Gastrocnemius medialis (tissue), 4 donors: Measurements from ENCODE around the gene TMEM132D. TPM values are rescaled to one million over a fixed set of nuclear protein-coding genes. Genes with fewer than 3 reads are reported as not detected.

Experiments used
- ATAC-seq, 2 donors: fragments of 150-250 bp; one replicate each; pipeline ENCODE4 v1.9.1; 2016
- DNase-seq, 2 donors: peaks; one replicate each; pipeline ENCODE4 v3.0.0-alpha.2; 2019
- H3K27ac ChIP-seq, 4 donors: fragments of 200-600 bp; sonication (generic); 1 replicate in 1 of 4; 2 replicates in 3 of 4; pipeline ENCODE4 v1.5.1; 2016 to 2018; ENCODE audit warnings: mild to moderate bottlenecking in 2 of 4, moderate library complexity in 1 of 4
- H3K27me3 ChIP-seq, 3 donors: fragments of 200-600 bp; sonication (generic) in 2 of 3; 1 replicate in 1 of 3; 2 replicates in 2 of 3; pipeline versions ENCODE4 v1.5.1 to v1.6.0; 2016 to 2019; ENCODE audit warnings: mild to moderate bottlenecking in 1 of 3, moderate library complexity in 1 of 3
- H3K36me3 ChIP-seq, 2 donors: fragments of 200-600 bp; sonication (generic) in 1 of 2; one replicate each; pipeline ENCODE4 v1.5.1; 2017 to 2018
- H3K4me1 ChIP-seq, 2 donors: fragments of 200-600 bp; sonication (generic) in 1 of 2; one replicate each; pipeline ENCODE4 v1.5.1; 2016 to 2017; ENCODE audit warnings: mild to moderate bottlenecking in 2 of 2
- H3K4me3 ChIP-seq, 4 donors: fragments of 200-600 bp; sonication (generic) in 3 of 4; 1 replicate in 1 of 4; 2 replicates in 3 of 4; pipeline ENCODE4 v1.5.1; 2016 to 2019; ENCODE audit warnings: mild to moderate bottlenecking in 2 of 4
- H3K9me3 ChIP-seq, 3 donors: fragments of 200-600 bp; sonication (generic) in 2 of 3; 1 replicate in 1 of 3; 2 replicates in 2 of 3; pipeline ENCODE4 v1.5.1; 2016 to 2019
- POLR2A ChIP-seq, 2 donors: fragments of 450-650 bp; IDR thresholded peaks; one replicate each; pipeline ENCODE4 v1.6.1; 2017; ENCODE audit warnings: antibody characterized with exemption in 2 of 2, mild to moderate bottlenecking in 2 of 2, moderate library complexity in 2 of 2
- in situ Hi-C, 4 donors: fragments of 200-750 bp; cut with MboI; loops; one replicate each; pipeline versions ENCODE4 v1.15.0 to v1.8.0; 2017; ENCODE audit warnings: low sequenced_read_pairs in 4 of 4
- intact Hi-C: fragments of 100-400 bp; cut with DNase I; formaldehyde crosslinking; loops from one replicate; pipeline ENCODE4 v1.15.1; 2023; ENCODE audit warnings: low total_unique reads
- total RNA-seq, 4 donors: library from RNA; depleted of rRNA; stranded (reverse); fragments of >200 nt; gene quantifications; one replicate each; pipeline versions ENCODE4 v1.1.0 to v1.2.3, GENCODE V29; 2016
- TF ChIP-seq, protein P1 (sequence below), 5 experiments: fragments of 450-650 bp in 3 of 5; fragments of 200-600 bp in 2 of 5; sonication (generic) in 2 of 5; IDR thresholded peaks in 4 of 5; conservative IDR thresholded peaks in 1 of 5; 1 replicate in 4 of 5; 2 replicates in 1 of 5; pipeline ENCODE4 v1.5.1; 2016 to 2019; ENCODE audit warnings: antibody characterized with exemption in 5 of 5, mild to moderate bottlenecking in 3 of 5, moderate library complexity in 3 of 5

The TMEM132D gene
- total RNA-seq, 4 donors from 2014 or later: not detected

- Histone ChIP-seq H3K27me3 (no peaks in the 10 kb centered on the region), H3K4me3 (no peak overlapping the region), H3K27ac (no peak overlapping the region), H3K9me3 (no peaks in the 10 kb centered on the region), H3K36me3 (no peaks in the 10 kb centered on the region), H3K4me1 (no peaks in the 10 kb centered on the region)
- intact Hi-C loops (no loop called here), in situ Hi-C loops (no loop called here)
- TF ChIP-seq, protein P1, sequence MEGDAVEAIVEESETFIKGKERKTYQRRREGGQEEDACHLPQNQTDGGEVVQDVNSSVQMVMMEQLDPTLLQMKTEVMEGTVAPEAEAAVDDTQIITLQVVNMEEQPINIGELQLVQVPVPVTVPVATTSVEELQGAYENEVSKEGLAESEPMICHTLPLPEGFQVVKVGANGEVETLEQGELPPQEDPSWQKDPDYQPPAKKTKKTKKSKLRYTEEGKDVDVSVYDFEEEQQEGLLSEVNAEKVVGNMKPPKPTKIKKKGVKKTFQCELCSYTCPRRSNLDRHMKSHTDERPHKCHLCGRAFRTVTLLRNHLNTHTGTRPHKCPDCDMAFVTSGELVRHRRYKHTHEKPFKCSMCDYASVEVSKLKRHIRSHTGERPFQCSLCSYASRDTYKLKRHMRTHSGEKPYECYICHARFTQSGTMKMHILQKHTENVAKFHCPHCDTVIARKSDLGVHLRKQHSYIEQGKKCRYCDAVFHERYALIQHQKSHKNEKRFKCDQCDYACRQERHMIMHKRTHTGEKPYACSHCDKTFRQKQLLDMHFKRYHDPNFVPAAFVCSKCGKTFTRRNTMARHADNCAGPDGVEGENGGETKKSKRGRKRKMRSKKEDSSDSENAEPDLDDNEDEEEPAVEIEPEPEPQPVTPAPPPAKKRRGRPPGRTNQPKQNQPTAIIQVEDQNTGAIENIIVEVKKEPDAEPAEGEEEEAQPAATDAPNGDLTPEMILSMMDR (IDR thresholded peaks at IDR 0.05 in 4 of 5, conservative IDR thresholded peaks at IDR 0.05 in 1 of 5): no peak
- TF ChIP-seq POLR2A (IDR thresholded peaks at IDR 0.05): no peak
- DNase-seq (no peak), ATAC-seq (no peak)
These were observed 132.6 kb downstream of the TMEM132D start for GRCh38 chr12:129771238-129771637.

DNA sequence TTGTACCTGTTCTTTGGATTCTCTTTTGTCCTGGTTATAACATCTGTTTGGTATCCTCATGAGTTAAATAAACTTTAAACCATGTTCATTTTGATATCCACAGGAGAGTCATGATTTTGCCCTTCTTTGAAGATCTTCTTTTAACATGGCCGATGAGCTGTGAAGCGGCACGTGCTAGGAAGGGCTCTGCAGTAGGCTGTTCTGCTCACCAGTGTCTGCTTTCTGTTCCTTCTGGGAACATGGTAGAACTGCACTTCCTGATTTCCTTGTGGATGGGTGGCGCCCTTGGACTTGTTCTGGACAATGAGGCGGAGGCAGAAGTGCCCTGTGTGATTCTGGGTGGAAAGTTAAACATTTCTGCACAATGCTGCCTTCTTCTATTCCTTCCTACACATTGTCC lies 138.1 kb downstream of the TMEM132D start:
- Histone ChIP-seq H3K4me3 (no peak overlapping the region), H3K27me3 (no peaks in the 10 kb centered on the region), H3K27ac (no peak overlapping the region), H3K36me3 (no peaks in the 10 kb centered on the region), H3K4me1 (no peaks in the 10 kb centered on the region), H3K9me3 (no peaks in the 10 kb centered on the region)
- no peak for DNase-seq
- TF ChIP-seq POLR2A (IDR thresholded peaks at IDR 0.05): no peak
- TF ChIP-seq, protein P1 (IDR thresholded peaks at IDR 0.05 in 4 of 5, conservative IDR thresholded peaks at IDR 0.05 in 1 of 5): no peak
- in situ Hi-C loops: no loop called here
- ATAC-seq: no peak
- intact Hi-C loops: no loop called here

GRCh38 chr12:129762436-129762835 lies 141.4 kb downstream of the TMEM132D start:
- Histone ChIP-seq H3K9me3 (no peaks in the 10 kb centered on the region), H3K4me1 (no peaks in the 10 kb centered on the region), H3K27me3 (no peaks in the 10 kb centered on the region), H3K36me3 (no peaks in the 10 kb centered on the region), H3K4me3 (no peak overlapping the region), H3K27ac (no peak overlapping the region)
- in situ Hi-C loops: no loop called here
- TF ChIP-seq, protein P1 (IDR thresholded peaks at IDR 0.05 in 4 of 5, conservative IDR thresholded peaks at IDR 0.05 in 1 of 5): no peak
- no peak for TF ChIP-seq POLR2A (IDR thresholded peaks at IDR 0.05)
- DNase-seq (no peak), ATAC-seq (no peak)
- intact Hi-C loops: no loop called here

GRCh38 chr12:129753586-129753985 lies 150.2 kb downstream of the TMEM132D start:
- intact Hi-C loops: no loop called here
- no peaks in the 10 kb centered on the region for H3K4me1 ChIP-seq
- in situ Hi-C loops: no loop called here
- TF ChIP-seq POLR2A (IDR thresholded peaks at IDR 0.05): no peak
- TF ChIP-seq, protein P1 (IDR thresholded peaks at IDR 0.05 in 4 of 5, conservative IDR thresholded peaks at IDR 0.05 in 1 of 5): no peak
- no peak overlapping the region for H3K27ac ChIP-seq
- no peaks in the 10 kb centered on the region for H3K27me3 ChIP-seq
- no peaks in the 10 kb centered on the region for H3K36me3 ChIP-seq
- no peak for ATAC-seq
- H3K9me3 ChIP-seq: no peaks in the 10 kb centered on the region
- DNase-seq: no peak
- H3K4me3 ChIP-seq: no peak overlapping the region

DNA sequence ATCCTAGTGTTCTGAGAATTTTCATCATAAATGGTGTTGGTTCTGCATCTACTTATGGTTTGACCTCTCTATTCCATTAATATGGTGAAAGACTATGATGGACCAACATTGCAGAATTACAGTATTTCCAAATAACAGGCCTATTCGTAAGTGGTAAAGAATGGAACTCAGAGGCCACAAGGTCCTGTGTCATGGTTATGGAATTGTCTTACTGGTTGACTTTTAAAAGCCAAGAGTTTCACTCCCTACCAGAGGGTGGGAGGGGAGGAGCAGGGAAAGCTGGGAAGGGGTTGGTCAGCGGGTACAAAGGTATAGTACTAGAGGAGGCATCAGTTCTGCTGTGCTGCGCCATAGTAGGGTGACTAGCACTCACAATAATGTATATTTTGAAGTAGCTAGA lies 153.4 kb downstream of the TMEM132D start:
- no peak for ATAC-seq
- intact Hi-C loops (no loop called here), in situ Hi-C loops (no loop called here)
- Histone ChIP-seq H3K4me1 (no peaks in the 10 kb centered on the region), H3K36me3 (no peaks in the 10 kb centered on the region), H3K9me3 (no peaks in the 10 kb centered on the region), H3K27ac (no peak overlapping the region), H3K4me3 (no peak overlapping the region), H3K27me3 (no peaks in the 10 kb centered on the region)
- DNase-seq: no peak
- TF ChIP-seq, protein P1 (IDR thresholded peaks at IDR 0.05 in 4 of 5, conservative IDR thresholded peaks at IDR 0.05 in 1 of 5): no peak
